ENCODE results near the gene CAV1.

DNA sequence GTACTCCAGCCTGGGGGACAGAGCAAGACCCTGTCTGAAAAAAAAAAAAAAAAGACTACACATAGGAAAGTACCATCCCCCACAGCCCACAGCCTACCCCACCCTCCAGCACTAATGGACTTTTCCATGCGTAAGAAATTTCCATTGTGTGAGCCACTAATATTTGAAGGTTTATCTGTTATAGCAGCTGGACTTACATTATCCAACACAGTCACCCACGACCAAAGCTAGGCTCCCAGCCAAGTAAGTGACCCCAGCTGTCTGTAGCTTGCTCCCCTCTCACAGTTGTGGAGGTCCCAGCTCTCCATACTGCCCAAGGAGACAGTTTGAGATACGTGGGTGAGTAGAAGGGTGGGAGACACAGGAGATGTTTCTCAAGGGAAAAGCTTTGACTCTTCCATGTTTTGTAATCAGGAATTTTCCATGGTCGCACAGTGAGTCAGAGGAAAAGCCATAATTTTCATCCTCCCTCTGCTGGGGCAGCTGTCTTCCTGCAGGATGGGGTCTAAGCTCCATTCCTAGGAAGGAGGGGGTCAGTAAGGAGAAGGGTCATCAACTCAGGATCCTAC lies 57.4 kb downstream of the CAV1 start:
- TF ChIP-seq RAD21 (IDR thresholded peaks at IDR 0.05; ENCODE audit: low read length), result peak; percentile 44
- no peak for TF ChIP-seq RFX5 (IDR thresholded peaks at IDR 0.05; ENCODE audit: low read depth, low read length)
- TF ChIP-seq, protein P1, sequence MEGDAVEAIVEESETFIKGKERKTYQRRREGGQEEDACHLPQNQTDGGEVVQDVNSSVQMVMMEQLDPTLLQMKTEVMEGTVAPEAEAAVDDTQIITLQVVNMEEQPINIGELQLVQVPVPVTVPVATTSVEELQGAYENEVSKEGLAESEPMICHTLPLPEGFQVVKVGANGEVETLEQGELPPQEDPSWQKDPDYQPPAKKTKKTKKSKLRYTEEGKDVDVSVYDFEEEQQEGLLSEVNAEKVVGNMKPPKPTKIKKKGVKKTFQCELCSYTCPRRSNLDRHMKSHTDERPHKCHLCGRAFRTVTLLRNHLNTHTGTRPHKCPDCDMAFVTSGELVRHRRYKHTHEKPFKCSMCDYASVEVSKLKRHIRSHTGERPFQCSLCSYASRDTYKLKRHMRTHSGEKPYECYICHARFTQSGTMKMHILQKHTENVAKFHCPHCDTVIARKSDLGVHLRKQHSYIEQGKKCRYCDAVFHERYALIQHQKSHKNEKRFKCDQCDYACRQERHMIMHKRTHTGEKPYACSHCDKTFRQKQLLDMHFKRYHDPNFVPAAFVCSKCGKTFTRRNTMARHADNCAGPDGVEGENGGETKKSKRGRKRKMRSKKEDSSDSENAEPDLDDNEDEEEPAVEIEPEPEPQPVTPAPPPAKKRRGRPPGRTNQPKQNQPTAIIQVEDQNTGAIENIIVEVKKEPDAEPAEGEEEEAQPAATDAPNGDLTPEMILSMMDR (conservative IDR thresholded peaks at IDR 0.05; ENCODE audit: low read depth, low read length), result peak; percentile 42
- no peak for TF ChIP-seq POLR2A (IDR thresholded peaks at IDR 0.05; ENCODE audit: low read depth, low read length)
- TF ChIP-seq SMC3 (IDR thresholded peaks at IDR 0.05; ENCODE audit: low read depth, low read length), result peak; percentile 42
